RPMI7951 (cell line): ENCODE measurements around the gene NLGN1. TPM values are rescaled to one million over a fixed set of nuclear protein-coding genes. Genes with fewer than 3 reads are reported as not detected.

ENCODE experiments used
- DNase-seq: peaks from one replicate; pipeline ENCODE4 v3.0.0-alpha.2; 2012; ENCODE audit warnings: low read depth
- total RNA-seq: library from RNA; depleted of rRNA; stranded (reverse); fragments of >200 nt; shearing (Covaris generic); gene quantifications from 2 replicates; pipeline ENCODE4 v1.2.3, GENCODE V29; 2014

NLGN1 gene
- total RNA-seq, 1 experiment from 2014 or later = 0.48 TPM

GRCh38 chr3:173902401-173902800, 504.9 kb downstream of the NLGN1 start:
- DNase-seq = no peak

- DNase-seq = no peak
Observed at GRCh38 chr3:173902871-173903270, 505.3 kb downstream of the NLGN1 start.

GRCh38 chr3:173905381-173905780, 507.8 kb downstream of the NLGN1 start:
- DNase-seq = no peak

- DNase-seq = peak; percentile 24
Observed at GRCh38 chr3:173911446-173911845, 513.9 kb downstream of the NLGN1 start.

- no peak for DNase-seq
Observed at GRCh38 chr3:173912126-173912525, 514.6 kb downstream of the NLGN1 start.

GRCh38 chr3:173913397-173913796, 515.9 kb downstream of the NLGN1 start:
- no peak for DNase-seq

DNA sequence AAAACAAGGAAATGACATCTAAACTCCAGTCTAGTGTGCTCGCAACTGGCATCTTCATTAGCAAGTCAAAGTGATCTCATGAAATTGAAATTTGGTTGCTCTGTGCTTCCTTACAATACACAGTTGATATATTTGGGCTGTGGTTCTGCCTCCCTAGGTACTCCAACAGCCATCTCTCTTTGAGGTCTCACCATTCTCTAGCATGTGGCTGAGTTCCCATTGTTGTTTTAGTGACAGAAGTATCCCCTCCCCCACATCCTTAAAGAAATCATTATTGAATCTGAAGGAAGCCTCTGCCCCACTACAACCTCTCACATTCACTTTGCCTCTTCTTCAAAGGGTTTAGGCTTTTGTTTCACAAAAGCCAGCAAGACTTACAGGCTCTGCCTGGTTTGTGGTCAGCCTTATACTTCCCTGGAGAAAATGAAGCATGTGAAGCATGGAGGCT, 516.5 kb downstream of the NLGN1 start:
- DNase-seq = no peak

DNA sequence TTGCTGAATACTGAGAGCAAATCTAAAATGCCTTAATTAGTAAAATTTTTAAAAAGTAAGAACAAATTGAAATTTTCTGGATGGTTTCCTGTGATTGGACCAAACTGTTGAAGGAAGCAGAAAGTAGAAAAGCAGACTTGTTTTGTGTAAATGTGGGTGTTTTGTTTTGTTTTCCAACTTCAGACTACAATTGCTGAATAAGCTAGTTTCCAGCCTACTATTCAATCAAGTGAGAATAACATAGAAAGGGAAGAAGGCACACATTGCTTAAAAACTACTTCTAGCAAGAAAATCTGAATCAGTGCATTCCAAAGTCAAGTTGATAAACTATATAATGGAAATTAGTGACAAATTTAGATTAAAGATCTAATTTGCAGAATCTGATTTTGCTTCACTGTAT, 519.3 kb downstream of the NLGN1 start:
- DNase-seq = no peak

DNA sequence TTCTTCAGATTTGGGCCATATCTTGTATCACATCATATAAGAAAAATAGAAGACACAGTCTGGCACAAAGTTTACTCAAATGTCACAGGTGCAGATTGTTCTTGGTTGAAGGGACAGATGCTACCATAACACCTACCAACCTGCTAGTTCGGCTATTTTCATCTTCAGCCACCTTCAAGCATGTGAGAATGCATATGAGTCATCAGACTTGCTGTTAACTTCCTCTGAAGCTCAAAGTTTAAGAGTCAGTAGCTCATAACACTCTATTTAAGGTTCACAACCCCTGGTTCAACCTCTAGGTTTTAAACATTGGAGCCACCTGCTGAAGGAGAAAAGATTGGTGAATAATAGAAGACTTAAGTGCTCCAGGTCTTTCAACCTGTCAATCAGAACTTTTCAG, 522.8 kb downstream of the NLGN1 start:
- DNase-seq = no peak

- no peak for DNase-seq
Observed at GRCh38 chr3:173921732-173922131, 524.2 kb downstream of the NLGN1 start.

DNA sequence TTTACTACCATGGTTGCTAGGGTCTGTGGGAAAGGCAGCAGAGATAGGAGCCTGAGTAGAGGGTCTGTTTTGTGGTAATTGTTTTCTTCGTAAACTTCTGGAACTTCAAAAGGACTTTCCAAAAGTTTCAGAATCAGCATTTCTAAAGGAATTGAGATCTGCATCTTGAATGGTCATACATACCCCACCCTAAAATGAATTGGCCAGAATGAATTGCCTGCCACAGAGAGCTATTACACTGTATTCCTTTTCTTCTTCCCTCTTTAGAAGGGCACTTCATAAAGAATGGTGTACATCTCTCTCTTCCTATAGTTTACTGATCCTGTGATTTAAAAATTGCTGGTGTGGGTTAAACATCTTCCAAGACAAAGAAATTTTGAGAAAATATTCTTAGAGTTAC, 525.7 kb downstream of the NLGN1 start:
- no peak for DNase-seq

- DNase-seq = no peak
Observed at GRCh38 chr3:173930251-173930650, 532.7 kb downstream of the NLGN1 start.

- no peak for DNase-seq
Observed at GRCh38 chr3:173932624-173933023, 535.1 kb downstream of the NLGN1 start.

DNA sequence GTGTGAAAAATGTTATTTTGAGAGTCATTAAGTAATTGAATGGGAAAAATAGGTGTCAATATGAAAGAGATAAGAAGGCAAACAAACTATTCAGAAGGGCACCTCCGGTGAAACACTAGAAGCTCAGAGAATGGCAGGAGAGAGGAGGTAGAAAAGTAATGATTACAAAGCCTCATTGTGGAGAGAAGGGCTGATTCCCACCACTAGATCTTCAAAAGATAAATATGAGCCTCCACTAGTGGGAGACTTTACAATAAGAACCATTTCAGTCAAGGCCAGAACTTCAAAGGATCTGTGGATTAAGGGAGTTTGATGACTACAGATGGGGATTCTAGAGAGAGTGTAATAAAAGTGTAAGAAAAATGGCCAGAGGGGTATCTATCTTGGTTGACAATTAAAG, 535.6 kb downstream of the NLGN1 start:
- no peak for DNase-seq

- DNase-seq = no peak
Observed at GRCh38 chr3:173936316-173936715, 538.8 kb downstream of the NLGN1 start.

- no peak for DNase-seq
Observed at GRCh38 chr3:173938159-173938558, 540.6 kb downstream of the NLGN1 start.

GRCh38 chr3:173938616-173939015, 541.1 kb downstream of the NLGN1 start:
- no peak for DNase-seq

DNA sequence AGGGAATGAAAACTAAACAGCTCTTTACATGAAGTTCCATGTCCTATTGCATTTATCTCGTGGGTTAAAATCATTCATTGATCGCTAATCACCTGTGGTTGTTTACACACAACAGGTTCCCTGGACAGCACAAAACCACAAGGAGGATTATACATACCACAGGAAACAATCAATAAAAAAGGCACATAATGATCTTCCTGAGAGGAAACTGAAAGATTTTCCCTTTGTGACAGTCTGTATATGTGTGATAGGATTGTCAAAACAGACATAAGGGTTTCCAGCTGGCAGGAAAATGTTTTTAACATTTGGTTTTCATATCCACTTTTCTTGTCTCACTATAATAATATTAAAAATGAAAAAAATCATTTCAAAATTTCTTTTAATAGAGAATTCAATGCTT, 541.8 kb downstream of the NLGN1 start:
- no peak for DNase-seq

DNA sequence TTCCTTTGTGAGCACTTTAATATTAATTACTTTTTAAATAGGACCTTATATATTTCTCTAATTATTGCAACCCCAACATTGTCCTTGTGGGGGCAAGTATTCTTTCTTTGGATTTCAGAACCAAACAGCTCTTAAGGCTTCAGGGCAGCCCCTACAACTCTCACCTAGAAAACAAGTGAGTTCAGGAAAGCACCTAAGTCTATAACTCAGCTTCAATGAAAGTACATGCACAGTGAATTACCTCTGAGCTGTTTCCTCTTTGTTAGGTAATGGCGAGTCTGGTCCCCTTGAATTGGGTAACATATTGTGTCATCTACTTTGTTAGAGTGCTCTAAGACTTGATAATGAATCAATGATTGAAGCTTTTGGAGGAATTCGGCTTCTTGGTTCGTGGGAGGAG, 545.7 kb downstream of the NLGN1 start:
- DNase-seq = no peak

GRCh38 chr3:173945170-173945569, 547.6 kb downstream of the NLGN1 start:
- no peak for DNase-seq

DNA sequence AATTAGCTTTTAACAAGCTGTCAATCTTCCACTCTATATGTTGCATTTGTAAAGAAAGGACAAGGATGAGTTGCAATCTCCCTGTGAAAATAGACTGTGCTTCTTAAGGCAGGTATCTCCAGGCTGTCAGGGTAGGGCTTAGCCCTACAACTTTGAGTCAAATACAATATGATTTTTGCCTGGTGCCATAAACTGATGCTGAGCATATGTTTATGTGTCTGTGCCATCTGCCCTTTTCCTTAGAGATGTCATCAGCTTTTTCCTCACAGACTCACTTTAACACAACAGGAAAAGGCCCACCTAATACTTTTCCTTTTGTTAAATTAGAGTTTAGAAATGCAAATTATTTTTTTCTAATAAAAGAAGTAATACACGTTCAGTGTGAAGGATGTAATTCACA, 548.3 kb downstream of the NLGN1 start:
- DNase-seq = no peak

- no peak for DNase-seq
Observed at GRCh38 chr3:173954647-173955046, 557.1 kb downstream of the NLGN1 start.

DNA sequence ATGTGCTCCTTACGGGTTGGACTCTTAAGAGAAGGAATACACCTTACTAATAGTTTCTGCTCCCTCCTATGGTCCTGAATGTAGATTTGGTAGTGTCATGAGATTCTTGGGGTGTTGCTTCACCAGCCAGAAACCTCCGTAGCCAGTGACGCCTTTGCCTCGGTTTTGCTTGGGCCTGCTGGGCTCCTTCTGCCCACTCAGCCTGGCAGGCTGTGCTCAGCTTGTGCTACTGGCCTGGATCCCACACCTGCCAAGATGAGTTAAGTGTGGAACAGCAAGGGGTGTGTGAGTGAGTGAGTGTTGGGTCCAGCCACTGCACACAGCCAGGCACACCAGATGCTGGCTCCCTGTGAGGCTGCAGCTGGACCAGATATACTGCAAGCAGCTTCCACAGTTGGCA, 560.1 kb downstream of the NLGN1 start:
- no peak for DNase-seq

GRCh38 chr3:173958805-173959204, 561.3 kb downstream of the NLGN1 start:
- DNase-seq = no peak

DNA sequence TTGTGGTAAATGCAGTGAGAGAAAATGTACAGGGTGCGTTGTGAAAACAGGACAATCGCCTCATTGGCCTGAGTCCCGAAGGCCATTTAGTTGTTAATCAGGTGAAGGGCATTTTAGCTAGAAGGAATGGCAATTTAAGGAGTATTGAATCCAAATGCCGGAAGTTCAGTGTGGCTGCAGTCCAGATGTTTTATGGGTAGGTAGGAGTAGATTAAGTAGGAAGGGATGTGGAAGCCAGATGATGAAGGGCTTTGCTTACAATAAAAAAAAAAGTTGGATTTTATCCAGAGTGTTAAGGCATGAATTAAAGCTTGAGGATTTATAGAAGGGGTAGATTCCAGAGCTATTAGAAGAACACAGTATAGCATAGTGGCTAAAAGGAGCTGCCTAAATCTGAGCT, 572.7 kb downstream of the NLGN1 start:
- no peak for DNase-seq
